K562 (cell line): ENCODE measurements around the gene ENTREP3. TPM values are rescaled to one million over a fixed set of nuclear protein-coding genes. Genes with fewer than 3 reads are reported as not detected.

Source experiments
- HDAC1 ChIP-seq, 2 experiments: fragments of 450-650 bp; IDR thresholded peaks; 2 replicates each; pipeline ENCODE4 v1.6.1; 2016 to 2017; ENCODE audit warnings: inconsistent platforms in 1 of 2, mild to moderate bottlenecking in 1 of 2, moderate library complexity in 1 of 2
- HMGN3 ChIP-seq: IDR thresholded peaks from 2 replicates; pipeline ENCODE4 v1.6.1; 2011; ENCODE audit warnings: borderline replicate concordance, low read depth, mild to moderate bottlenecking, mixed read lengths, low read length; ENCODE audit not compliant: insufficient read length; ENCODE audit errors: extremely low read depth
- JUN ChIP-seq, 2 experiments: sonication (generic) in 1 of 2; formaldehyde crosslinking in 1 of 2; IDR thresholded peaks; 2 replicates each; pipeline versions ENCODE4 v1.6.1 to v1.8.0; 2012 to 2022; ENCODE audit warnings: borderline replicate concordance in 2 of 2, mild to moderate bottlenecking in 2 of 2, improper control_type of control experiment in 1 of 2, low read depth in 1 of 2, low read length in 1 of 2, missing genetic modification reagents in 1 of 2
- MYC ChIP-seq, 2 experiments: fragments of 250-450 bp in 1 of 2; sonication (Bioruptor Pico) in 1 of 2; IDR thresholded peaks; 2 replicates each; pipeline versions ENCODE4 v1.5.1 to v1.6.1; 2012 to 2021; ENCODE audit warnings: low read depth in 2 of 2, borderline replicate concordance in 1 of 2, improper control_type of control experiment in 1 of 2, low read length in 1 of 2, mild to moderate bottlenecking in 1 of 2, moderate library complexity in 1 of 2
- PHF20 ChIP-seq: fragments of 450-650 bp; IDR thresholded peaks from 2 replicates; pipeline ENCODE4 v1.6.1; 2018; ENCODE audit not compliant: partially characterized antibody
- POLR2G ChIP-seq: fragments of 200-400 bp; formaldehyde crosslinking; IDR thresholded peaks from 2 replicates; pipeline ENCODE4 v1.6.1; 2017; ENCODE audit warnings: low read depth, mild to moderate bottlenecking, antibody characterized with exemption, low read length, moderate library complexity
- RBFOX2 ChIP-seq: fragments of 200-400 bp; formaldehyde crosslinking; IDR thresholded peaks from 2 replicates; pipeline ENCODE4 v1.6.1; 2017; ENCODE audit warnings: low read depth, mild to moderate bottlenecking, low read length, moderate library complexity
- ZKSCAN1 ChIP-seq: fragments of 150-350 bp; IDR thresholded peaks from 2 replicates; pipeline ENCODE4 v1.6.1; 2016; ENCODE audit warnings: low read depth, low read length
- polyA plus RNA-seq, 8 experiments: library from polyadenylated mRNA; depleted of rRNA in 4 of 8; stranded (reverse) in 5 of 8; unstranded in 3 of 8; fragments of >200 nt; fragmentation: Nextera tagmentation in 2 of 8; fragmentation: Illumina TruSeq in 1 of 8; extraction: Ambion mirVana in 2 of 8; extraction: Trizol in 1 of 8; gene quantifications; 2 replicates each; pipeline versions ENCODE4 v1.2.1 to v1.2.3, GENCODE V29; 2011 to 2014; ENCODE audit warnings: inconsistent platforms in 1 of 8, missing spikeins in 1 of 8
- total RNA-seq, 7 experiments: library from RNA; depleted of rRNA in 6 of 7; stranded (reverse); fragments of >200 nt in 6 of 7; fragmentation: Illumina TruSeq in 2 of 7; extraction: Trizol in 2 of 7; gene quantifications; 2 replicates each; pipeline versions ENCODE4 v1.2.1 to v1.2.3, GENCODE V29; 2011 to 2021; ENCODE audit warnings: low replicate concordance in 1 of 7
- TF ChIP-seq, protein P1 (sequence below): fragments of 250-450 bp; sonication (Bioruptor Pico); IDR thresholded peaks from 2 replicates; pipeline ENCODE4 v1.9.0; 2021; ENCODE audit warnings: mild to moderate bottlenecking, inconsistent platforms
- TF ChIP-seq, protein P2 (sequence below): sonication (generic); formaldehyde crosslinking; IDR thresholded peaks from 2 replicates; pipeline ENCODE4 v1.8.1; 2023; ENCODE audit warnings: mild to moderate bottlenecking, missing genetic modification reagents
- TF ChIP-seq, protein P3 (sequence below): fragments of 450-650 bp; formaldehyde crosslinking; IDR thresholded peaks from 2 replicates; pipeline ENCODE4 v1.4.0; 2020; ENCODE audit warnings: mild to moderate bottlenecking, moderate library complexity
- TF ChIP-seq, protein P4 (sequence below): sonication (generic); IDR thresholded peaks from 2 replicates; pipeline ENCODE4 v1.6.1; 2016
- TF ChIP-seq, protein P5 (sequence below): fragments of 450-650 bp; formaldehyde crosslinking; IDR thresholded peaks from 2 replicates; pipeline ENCODE4 v1.4.0; 2020; ENCODE audit warnings: mild to moderate bottlenecking, moderate library complexity

Gene ENTREP3
- total and polyA plus RNA-seq, 9 of the 15 experiments (the other 6 are each of a cell fraction or from before 2014, with no cell fraction given), result 1.9 to 41.8 (median 5.9) TPM

DNA sequence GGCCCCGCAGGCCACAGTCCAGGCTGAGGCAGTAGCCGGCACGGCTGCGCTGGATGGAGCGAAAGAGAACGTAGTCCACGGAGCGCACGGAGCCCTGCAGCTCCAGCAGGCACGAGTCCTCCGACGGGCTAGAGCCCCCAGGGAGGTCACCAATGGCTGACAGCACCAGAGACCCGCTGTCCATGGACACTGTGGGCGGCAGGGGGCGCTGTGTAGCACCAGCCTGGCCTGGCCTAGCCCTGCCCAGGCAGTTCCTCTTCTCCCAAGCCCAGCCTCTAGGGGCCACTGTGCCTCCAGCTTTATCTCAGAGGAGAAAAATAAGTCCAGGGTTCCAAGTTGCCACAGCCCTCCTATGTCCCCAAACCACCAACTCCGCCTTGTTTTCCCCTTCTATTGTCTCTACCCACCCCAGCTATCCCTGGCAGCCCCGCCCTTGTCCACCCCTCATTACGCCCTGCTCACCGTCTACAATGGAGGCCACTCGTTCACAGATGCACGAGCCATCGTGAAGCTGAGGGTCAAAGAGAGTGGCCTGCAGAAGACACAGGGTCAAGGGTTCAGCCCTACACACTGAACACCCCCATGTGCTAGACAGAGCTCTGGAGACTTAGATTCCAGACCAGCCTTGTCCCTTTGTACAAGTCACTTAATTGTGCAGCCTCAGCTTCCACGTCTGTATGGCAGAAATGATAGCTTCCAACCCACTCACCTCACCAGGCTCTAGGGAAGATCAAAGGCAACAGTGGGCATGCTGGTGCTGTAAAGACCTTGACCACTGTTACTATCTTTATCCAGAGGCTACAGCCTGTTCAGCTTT is 4.4 kb downstream of the ENTREP3 start (continued):
- TF ChIP-seq, protein P1, sequence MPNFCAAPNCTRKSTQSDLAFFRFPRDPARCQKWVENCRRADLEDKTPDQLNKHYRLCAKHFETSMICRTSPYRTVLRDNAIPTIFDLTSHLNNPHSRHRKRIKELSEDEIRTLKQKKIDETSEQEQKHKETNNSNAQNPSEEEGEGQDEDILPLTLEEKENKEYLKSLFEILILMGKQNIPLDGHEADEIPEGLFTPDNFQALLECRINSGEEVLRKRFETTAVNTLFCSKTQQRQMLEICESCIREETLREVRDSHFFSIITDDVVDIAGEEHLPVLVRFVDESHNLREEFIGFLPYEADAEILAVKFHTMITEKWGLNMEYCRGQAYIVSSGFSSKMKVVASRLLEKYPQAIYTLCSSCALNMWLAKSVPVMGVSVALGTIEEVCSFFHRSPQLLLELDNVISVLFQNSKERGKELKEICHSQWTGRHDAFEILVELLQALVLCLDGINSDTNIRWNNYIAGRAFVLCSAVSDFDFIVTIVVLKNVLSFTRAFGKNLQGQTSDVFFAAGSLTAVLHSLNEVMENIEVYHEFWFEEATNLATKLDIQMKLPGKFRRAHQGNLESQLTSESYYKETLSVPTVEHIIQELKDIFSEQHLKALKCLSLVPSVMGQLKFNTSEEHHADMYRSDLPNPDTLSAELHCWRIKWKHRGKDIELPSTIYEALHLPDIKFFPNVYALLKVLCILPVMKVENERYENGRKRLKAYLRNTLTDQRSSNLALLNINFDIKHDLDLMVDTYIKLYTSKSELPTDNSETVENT (CRISPR knock-in tag), result peak; percentile 47; the same call in 1 of the 2 replicates
- TF ChIP-seq, protein P2, sequence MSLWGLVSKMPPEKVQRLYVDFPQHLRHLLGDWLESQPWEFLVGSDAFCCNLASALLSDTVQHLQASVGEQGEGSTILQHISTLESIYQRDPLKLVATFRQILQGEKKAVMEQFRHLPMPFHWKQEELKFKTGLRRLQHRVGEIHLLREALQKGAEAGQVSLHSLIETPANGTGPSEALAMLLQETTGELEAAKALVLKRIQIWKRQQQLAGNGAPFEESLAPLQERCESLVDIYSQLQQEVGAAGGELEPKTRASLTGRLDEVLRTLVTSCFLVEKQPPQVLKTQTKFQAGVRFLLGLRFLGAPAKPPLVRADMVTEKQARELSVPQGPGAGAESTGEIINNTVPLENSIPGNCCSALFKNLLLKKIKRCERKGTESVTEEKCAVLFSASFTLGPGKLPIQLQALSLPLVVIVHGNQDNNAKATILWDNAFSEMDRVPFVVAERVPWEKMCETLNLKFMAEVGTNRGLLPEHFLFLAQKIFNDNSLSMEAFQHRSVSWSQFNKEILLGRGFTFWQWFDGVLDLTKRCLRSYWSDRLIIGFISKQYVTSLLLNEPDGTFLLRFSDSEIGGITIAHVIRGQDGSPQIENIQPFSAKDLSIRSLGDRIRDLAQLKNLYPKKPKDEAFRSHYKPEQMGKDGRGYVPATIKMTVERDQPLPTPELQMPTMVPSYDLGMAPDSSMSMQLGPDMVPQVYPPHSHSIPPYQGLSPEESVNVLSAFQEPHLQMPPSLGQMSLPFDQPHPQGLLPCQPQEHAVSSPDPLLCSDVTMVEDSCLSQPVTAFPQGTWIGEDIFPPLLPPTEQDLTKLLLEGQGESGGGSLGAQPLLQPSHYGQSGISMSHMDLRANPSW, result 0 out of 2 replicates have a peak, but pooled peaks have one; percentile 48
- TF ChIP-seq, protein P3, sequence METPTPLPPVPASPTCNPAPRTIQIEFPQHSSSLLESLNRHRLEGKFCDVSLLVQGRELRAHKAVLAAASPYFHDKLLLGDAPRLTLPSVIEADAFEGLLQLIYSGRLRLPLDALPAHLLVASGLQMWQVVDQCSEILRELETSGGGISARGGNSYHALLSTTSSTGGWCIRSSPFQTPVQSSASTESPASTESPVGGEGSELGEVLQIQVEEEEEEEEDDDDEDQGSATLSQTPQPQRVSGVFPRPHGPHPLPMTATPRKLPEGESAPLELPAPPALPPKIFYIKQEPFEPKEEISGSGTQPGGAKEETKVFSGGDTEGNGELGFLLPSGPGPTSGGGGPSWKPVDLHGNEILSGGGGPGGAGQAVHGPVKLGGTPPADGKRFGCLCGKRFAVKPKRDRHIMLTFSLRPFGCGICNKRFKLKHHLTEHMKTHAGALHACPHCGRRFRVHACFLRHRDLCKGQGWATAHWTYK, result peak; percentile 69; the same call in 1 of the 2 replicates
- TF ChIP-seq, protein P4, sequence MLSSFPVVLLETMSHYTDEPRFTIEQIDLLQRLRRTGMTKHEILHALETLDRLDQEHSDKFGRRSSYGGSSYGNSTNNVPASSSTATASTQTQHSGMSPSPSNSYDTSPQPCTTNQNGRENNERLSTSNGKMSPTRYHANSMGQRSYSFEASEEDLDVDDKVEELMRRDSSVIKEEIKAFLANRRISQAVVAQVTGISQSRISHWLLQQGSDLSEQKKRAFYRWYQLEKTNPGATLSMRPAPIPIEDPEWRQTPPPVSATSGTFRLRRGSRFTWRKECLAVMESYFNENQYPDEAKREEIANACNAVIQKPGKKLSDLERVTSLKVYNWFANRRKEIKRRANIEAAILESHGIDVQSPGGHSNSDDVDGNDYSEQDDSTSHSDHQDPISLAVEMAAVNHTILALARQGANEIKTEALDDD, result no peak
- TF ChIP-seq JUN (IDR thresholded peaks at IDR 0.05; ENCODE audit: borderline replicate concordance, low read depth, low read length) (peak; percentile 47; the same call in 1 of the 2 replicates), JUN (CRISPR knock-in tag; IDR thresholded peaks at IDR 0.05; ENCODE audit: borderline replicate concordance) (no peak), HMGN3 (peak; percentile 67), POLR2G (peak; percentile 60), MYC (IDR thresholded peaks at IDR 0.05; ENCODE audit: low read depth, low read length) (peak; percentile 64; the same call in 1 of the 2 replicates), MYC (CRISPR knock-in tag; IDR thresholded peaks at IDR 0.05; ENCODE audit: borderline replicate concordance, low read depth) (no peak), PHF20 (peak; percentile 23), ZKSCAN1 (peak; percentile 60; the same call in 1 of the 2 replicates), HDAC1 (IDR thresholded peaks at IDR 0.05) (0 out of 4 replicates have a peak, but pooled peaks of 1 of the 2 experiments have one; percentile 38), RBFOX2 (peak; percentile 54)
- TF ChIP-seq, protein P5, sequence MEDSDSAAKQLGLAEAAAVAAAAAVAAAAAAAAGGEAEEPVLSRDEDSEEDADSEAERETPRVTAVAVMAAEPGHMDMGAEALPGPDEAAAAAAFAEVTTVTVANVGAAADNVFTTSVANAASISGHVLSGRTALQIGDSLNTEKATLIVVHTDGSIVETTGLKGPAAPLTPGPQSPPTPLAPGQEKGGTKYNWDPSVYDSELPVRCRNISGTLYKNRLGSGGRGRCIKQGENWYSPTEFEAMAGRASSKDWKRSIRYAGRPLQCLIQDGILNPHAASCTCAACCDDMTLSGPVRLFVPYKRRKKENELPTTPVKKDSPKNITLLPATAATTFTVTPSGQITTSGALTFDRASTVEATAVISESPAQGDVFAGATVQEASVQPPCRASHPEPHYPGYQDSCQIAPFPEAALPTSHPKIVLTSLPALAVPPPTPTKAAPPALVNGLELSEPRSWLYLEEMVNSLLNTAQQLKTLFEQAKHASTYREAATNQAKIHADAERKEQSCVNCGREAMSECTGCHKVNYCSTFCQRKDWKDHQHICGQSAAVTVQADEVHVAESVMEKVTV (CRISPR knock-in tag), result peak; percentile 76
